ENCODE measurements around the gene FXR2. TPM values are rescaled to one million over a fixed set of nuclear protein-coding genes. Genes with fewer than 3 reads are reported as not detected.
A peak's percentile ranks its signal among the peaks of the same experiment; 100 is the strongest.

Gene FXR2
- total RNA-seq, 1 donor from 2014 or later: 111 TPM

GRCh38 chr17:7652388-7653356 is 38.0 kb upstream of the FXR2 start:
- no peak for DNase-seq
- Histone ChIP-seq H3K36me3 (no peaks in the 10 kb centered on the region), H3K4me3 (peak overlapping the region; percentile 68), H3K4me1 (peaks cover 34% of the 10 kb centered on the region), H3K27ac (replicated peaks) (peak overlapping the region; percentile 73), H3K27me3 (ENCODE audit: low read depth) (peaks cover 48% of the 10 kb centered on the region), H3K9me3 (replicated peaks) (no peaks in the 10 kb centered on the region)
- intact Hi-C loops (cut with micrococcal nuclease): no loop called here
- TF ChIP-seq CTCF (IDR thresholded peaks at IDR 0.05; ENCODE audit: borderline replicate concordance): no peak

- no peaks in the 10 kb centered on the region for H3K9me3 ChIP-seq (replicated peaks)
- peaks cover 25% of the 10 kb centered on the region for H3K4me1 ChIP-seq
- no peak for TF ChIP-seq CTCF (IDR thresholded peaks at IDR 0.05; ENCODE audit: borderline replicate concordance)
- intact Hi-C loops (cut with micrococcal nuclease): no loop called here
- peak overlapping the region; percentile 73 for H3K27ac ChIP-seq (replicated peaks)
- H3K36me3 ChIP-seq: no peaks in the 10 kb centered on the region
- DNase-seq: no peak
- H3K4me3 ChIP-seq: peak overlapping the region; percentile 68
- peaks cover 52% of the 10 kb centered on the region for H3K27me3 ChIP-seq (ENCODE audit: low read depth)
Measured at GRCh38 chr17:7651665-7652387, 37.1 kb upstream of the FXR2 start.

GRCh38 chr17:7651097-7651664 is 36.5 kb upstream of the FXR2 start:
- no peaks in the 10 kb centered on the region for H3K9me3 ChIP-seq (replicated peaks)
- DNase-seq: no peak
- no peaks in the 10 kb centered on the region for H3K36me3 ChIP-seq
- H3K27ac ChIP-seq (replicated peaks): peak overlapping the region; percentile 73
- H3K4me3 ChIP-seq: peak overlapping the region; percentile 68
- intact Hi-C loops (cut with micrococcal nuclease): no loop called here
- H3K27me3 ChIP-seq (ENCODE audit: low read depth): peaks cover 52% of the 10 kb centered on the region
- TF ChIP-seq CTCF (IDR thresholded peaks at IDR 0.05; ENCODE audit: borderline replicate concordance): no peak
- peaks cover 20% of the 10 kb centered on the region for H3K4me1 ChIP-seq

- Histone ChIP-seq H3K27ac (replicated peaks) (peak within 1 kb of the TSS; percentile 73), H3K27me3 (ENCODE audit: low read depth) (peaks cover 52% of the 10 kb centered on the region), H3K4me1 (peaks cover 20% of the 10 kb centered on the region), H3K4me3 (peak within 1 kb of the TSS; percentile 68), H3K36me3 (no peaks in the 10 kb centered on the region), H3K9me3 (replicated peaks) (no peaks in the 10 kb centered on the region)
- no peak for TF ChIP-seq CTCF (IDR thresholded peaks at IDR 0.05; ENCODE audit: borderline replicate concordance)
- intact Hi-C loops (cut with micrococcal nuclease): no loop called here
- peak; percentile 70 for DNase-seq
Measured at GRCh38 chr17:7650509-7651096, 35.9 kb upstream of the FXR2 start, which contains the start of gene ATP1B2. Gene ATP1B2, plus strand, starts transcription at chr17:7650926. Its CDS starts 593 bp downstream, at chr17:7651519.

GRCh38 chr17:7647018-7647417 is 32.3 kb upstream of the FXR2 start:
- no peak overlapping the region for H3K4me3 ChIP-seq
- intact Hi-C loops (cut with micrococcal nuclease): no loop called here
- peaks cover 62% of the 10 kb centered on the region for H3K27me3 ChIP-seq (ENCODE audit: low read depth)
- DNase-seq: no peak
- no peak for TF ChIP-seq CTCF (IDR thresholded peaks at IDR 0.05; ENCODE audit: borderline replicate concordance)
- no peaks in the 10 kb centered on the region for H3K9me3 ChIP-seq (replicated peaks)
- no peak overlapping the region for H3K27ac ChIP-seq (replicated peaks)
- H3K36me3 ChIP-seq: no peaks in the 10 kb centered on the region
- H3K4me1 ChIP-seq: peaks cover 20% of the 10 kb centered on the region

All from left ventricle myocardium inferior (tissue), 1 donor.